Heart left ventricle (tissue), 16 donors: ENCODE measurements around the gene ERBB4. TPM values are rescaled to one million over a fixed set of nuclear protein-coding genes. Genes with fewer than 3 reads are reported as not detected.

Source experiments
- ATAC-seq, 4 donors: fragments of 200-7000 bp; cut with Tn5 transposase; one replicate each; pipeline ENCODE4 v1.9.1; 2020 to 2022; ENCODE audit warnings: moderate library complexity in 4 of 4, mild to moderate bottlenecking in 3 of 4, moderate number of reproducible peaks in 1 of 4
- DNase-seq, 5 donors: peaks; one replicate each; pipeline ENCODE4 v3.0.0-alpha.2; 2020
- H3K27ac ChIP-seq, 12 donors: fragments of 200-600 bp; sonication (generic) in 4 of 12; one replicate each; pipeline versions ENCODE4 v1.5.0 to v1.8.0; 2016 to 2022; ENCODE audit warnings: mild to moderate bottlenecking in 2 of 12
- H3K27me3 ChIP-seq, 9 donors: fragments of 200-600 bp; sonication (generic) in 2 of 9; one replicate each; pipeline versions ENCODE4 v1.5.1 to v1.8.0; 2016 to 2022; ENCODE audit warnings: mild to moderate bottlenecking in 3 of 9
- H3K36me3 ChIP-seq, 9 donors: fragments of 200-600 bp; sonication (generic) in 2 of 9; one replicate each; pipeline versions ENCODE4 v1.5.0 to v1.8.0; 2018 to 2022; ENCODE audit warnings: mild to moderate bottlenecking in 2 of 9
- H3K4me1 ChIP-seq, 12 donors: fragments of 200-600 bp; sonication (generic) in 4 of 12; one replicate each; pipeline versions ENCODE4 v1.5.0 to v1.8.0; 2016 to 2022; ENCODE audit warnings: mild to moderate bottlenecking in 3 of 12
- H3K4me3 ChIP-seq, 12 donors: fragments of 200-600 bp; sonication (generic) in 4 of 12; one replicate each; pipeline versions ENCODE4 v1.5.0 to v1.8.0; 2017 to 2022; ENCODE audit warnings: mild to moderate bottlenecking in 9 of 12, moderate library complexity in 4 of 12
- H3K9me3 ChIP-seq, 12 donors: fragments of 200-600 bp; sonication (generic) in 4 of 12; one replicate each; pipeline versions ENCODE4 v1.5.0 to v1.8.0; 2016 to 2022; ENCODE audit warnings: mild to moderate bottlenecking in 1 of 12
- POLR2A ChIP-seq, 2 donors: fragments of 450-650 bp; IDR thresholded peaks; one replicate each; pipeline ENCODE4 v1.6.1; 2017; ENCODE audit warnings: antibody characterized with exemption in 2 of 2, mild to moderate bottlenecking in 2 of 2, moderate library complexity in 2 of 2
- WGBS, 4 donors: extraction: QIAGEN DNeasy Blood & Tissue Kit in 2 of 4; methylation state at CpG; one replicate each; pipeline versions ENCODE4 v1.1.5 to v1.1.7; 2013 to 2018; 5-methylcytosine and 5-hydroxymethylcytosine counted together
- intact Hi-C, 10 donors: fragments of 100-400 bp; cut with DNase I; formaldehyde crosslinking; loops; one replicate each; pipeline versions ENCODE4 v1.11.1 to v1.14.2; 2022
- polyA plus RNA-seq, 2 donors: library from polyadenylated mRNA; stranded (reverse); fragments of 200-250 nt; gene quantifications; one replicate each; pipeline ENCODE4 v1.2.3, GENCODE V29; 2013
- total RNA-seq, 9 donors: library from RNA; depleted of rRNA in 2 of 9; stranded (reverse); fragments of >200 nt in 2 of 9; fragmentation: NEBNext Ultra II Directional in 3 of 9; extraction: Animal tissue kit (Norgen Biotek cat#: 25700) in 3 of 9; gene quantifications; one replicate each; pipeline versions ENCODE4 v1.1.0 to v1.2.4, GENCODE V29; 2016 to 2023
- TF ChIP-seq, protein P1 (sequence below), 12 donors: fragments of 200-600 bp; sonication (generic) in 4 of 12; IDR thresholded peaks; one replicate each; pipeline versions ENCODE4 v1.5.0 to v1.8.0; 2018 to 2022; ENCODE audit warnings: antibody characterized with exemption in 12 of 12, mild to moderate bottlenecking in 5 of 12
- donor health status: ischemic (EF 13 %, LVEDD 7.1; RV severe dilation, severe dysfunction).
- donor health status: healthy with polysubstance abuse.
- donor health status: DM: no; HTN: yes; CAD: no.
- donor health status: DM: no; HTN: no; CAD: no.
- donor health status: ischemic (EF 25% LVEDD 6.9; RV normal size, moderate dysfunction).
- donor health status: ischemic (EF 25% LVEDD 5.7; RV mildly dilated, moderate dysfunction).
- donor health status: healthy.
- donor health status: DM: yes; HTN: yes; CAD: no.
- donor health status: ischemic (EF 35%, LVEDD 5.7; RV mildly dilated, moderate dysfunction).
- donor health status: nonischemic (EF 11% LVEDD 7.7; RV severe dilation, severe dysfunction).
- donor health status: DM: yes; HTN: yes; CAD: no.
- donor health status: PGD.
- donor health status: ischemic (EF 29% LVEDD 5.4; RV normal size, mild dysfunction).
- donor health status: nonischemic (EF 23%, LVEDD 6.1; RV moderate dilation, normal function).

ERBB4 gene
- total and polyA plus RNA-seq, 11 donors, result 1.3 to 29.5 (median 11.7) TPM

- no peak for ATAC-seq
These were observed 487.7 kb downstream of the ERBB4 start for GRCh38 chr2:212050871-212051270.

DNA sequence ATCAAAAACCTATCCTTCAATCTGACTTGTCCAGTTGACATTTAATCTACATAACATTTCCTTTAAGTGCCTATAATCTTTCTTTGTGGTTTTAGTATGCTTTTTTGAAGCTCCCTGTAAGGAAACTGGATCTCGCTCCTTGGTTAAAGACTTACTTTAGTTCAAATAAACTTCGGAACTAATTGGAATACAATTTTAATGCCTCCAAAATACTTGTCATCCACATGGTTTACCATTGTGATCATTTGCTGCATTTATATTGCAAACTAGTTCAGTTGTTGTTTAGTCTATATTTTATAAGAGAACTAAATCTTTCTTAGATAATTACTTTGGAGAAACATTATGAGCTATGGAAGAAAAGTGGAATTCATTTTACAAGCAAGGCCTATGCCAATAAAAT is 496.0 kb downstream of the ERBB4 start:
- no peaks in the 10 kb centered on the region for H3K9me3 ChIP-seq
- TF ChIP-seq, protein P1, sequence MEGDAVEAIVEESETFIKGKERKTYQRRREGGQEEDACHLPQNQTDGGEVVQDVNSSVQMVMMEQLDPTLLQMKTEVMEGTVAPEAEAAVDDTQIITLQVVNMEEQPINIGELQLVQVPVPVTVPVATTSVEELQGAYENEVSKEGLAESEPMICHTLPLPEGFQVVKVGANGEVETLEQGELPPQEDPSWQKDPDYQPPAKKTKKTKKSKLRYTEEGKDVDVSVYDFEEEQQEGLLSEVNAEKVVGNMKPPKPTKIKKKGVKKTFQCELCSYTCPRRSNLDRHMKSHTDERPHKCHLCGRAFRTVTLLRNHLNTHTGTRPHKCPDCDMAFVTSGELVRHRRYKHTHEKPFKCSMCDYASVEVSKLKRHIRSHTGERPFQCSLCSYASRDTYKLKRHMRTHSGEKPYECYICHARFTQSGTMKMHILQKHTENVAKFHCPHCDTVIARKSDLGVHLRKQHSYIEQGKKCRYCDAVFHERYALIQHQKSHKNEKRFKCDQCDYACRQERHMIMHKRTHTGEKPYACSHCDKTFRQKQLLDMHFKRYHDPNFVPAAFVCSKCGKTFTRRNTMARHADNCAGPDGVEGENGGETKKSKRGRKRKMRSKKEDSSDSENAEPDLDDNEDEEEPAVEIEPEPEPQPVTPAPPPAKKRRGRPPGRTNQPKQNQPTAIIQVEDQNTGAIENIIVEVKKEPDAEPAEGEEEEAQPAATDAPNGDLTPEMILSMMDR (IDR thresholded peaks at IDR 0.05), result no peak
- no peak for TF ChIP-seq POLR2A (IDR thresholded peaks at IDR 0.05)
- no peak for ATAC-seq

More at GRCh38 chr2:212050871-212051270, 487.7 kb downstream of the ERBB4 start:
- intact Hi-C loops, result no loop called here
- peaks cover 0 to 31% (median 6%) of the 10 kb centered on the region in 12 donors for H3K9me3 ChIP-seq
- TF ChIP-seq POLR2A (IDR thresholded peaks at IDR 0.05), result no peak
- TF ChIP-seq, protein P1 (IDR thresholded peaks at IDR 0.05), result no peak
- no peak for DNase-seq
- H3K27ac ChIP-seq, result no peak overlapping the region
- 63 to 89% (median 87%) methylated on average over 2 of the region's 2 CpGs for WGBS, 4 donors
- H3K36me3 ChIP-seq, result no peaks in the 10 kb centered on the region
- no peaks in the 10 kb centered on the region for H3K27me3 ChIP-seq
- no peak overlapping the region for H3K4me3 ChIP-seq
- no peaks in the 10 kb centered on the region for H3K4me1 ChIP-seq

GRCh38 chr2:212037062-212037461 is 501.5 kb downstream of the ERBB4 start:
- intact Hi-C loops, result no loop called here
- ATAC-seq, result no peak
- no peaks in the 10 kb centered on the region for H3K27me3 ChIP-seq
- DNase-seq, result no peak
- H3K27ac ChIP-seq, result no peak overlapping the region
- H3K4me1 ChIP-seq, result peaks cover 0 to 6% (median 0%) of the 10 kb centered on the region in 12 donors
- TF ChIP-seq, protein P1 (IDR thresholded peaks at IDR 0.05), result no peak
- TF ChIP-seq POLR2A (IDR thresholded peaks at IDR 0.05), result no peak
- H3K36me3 ChIP-seq, result no peaks in the 10 kb centered on the region
- H3K9me3 ChIP-seq, result no peaks in the 10 kb centered on the region
- H3K4me3 ChIP-seq, result no peak overlapping the region

More for the DNA sequence above, 496.0 kb downstream of the ERBB4 start:
- no peak for DNase-seq
- Histone ChIP-seq H3K27me3 (no peaks in the 10 kb centered on the region), H3K36me3 (no peaks in the 10 kb centered on the region), H3K27ac (no peak overlapping the region), H3K4me3 (no peak overlapping the region), H3K4me1 (no peaks in the 10 kb centered on the region)
- WGBS, 4 donors, result 82 to 87% (median 83%) methylated on average over 2 of the region's 2 CpGs
- intact Hi-C loops, result no loop called here

DNA sequence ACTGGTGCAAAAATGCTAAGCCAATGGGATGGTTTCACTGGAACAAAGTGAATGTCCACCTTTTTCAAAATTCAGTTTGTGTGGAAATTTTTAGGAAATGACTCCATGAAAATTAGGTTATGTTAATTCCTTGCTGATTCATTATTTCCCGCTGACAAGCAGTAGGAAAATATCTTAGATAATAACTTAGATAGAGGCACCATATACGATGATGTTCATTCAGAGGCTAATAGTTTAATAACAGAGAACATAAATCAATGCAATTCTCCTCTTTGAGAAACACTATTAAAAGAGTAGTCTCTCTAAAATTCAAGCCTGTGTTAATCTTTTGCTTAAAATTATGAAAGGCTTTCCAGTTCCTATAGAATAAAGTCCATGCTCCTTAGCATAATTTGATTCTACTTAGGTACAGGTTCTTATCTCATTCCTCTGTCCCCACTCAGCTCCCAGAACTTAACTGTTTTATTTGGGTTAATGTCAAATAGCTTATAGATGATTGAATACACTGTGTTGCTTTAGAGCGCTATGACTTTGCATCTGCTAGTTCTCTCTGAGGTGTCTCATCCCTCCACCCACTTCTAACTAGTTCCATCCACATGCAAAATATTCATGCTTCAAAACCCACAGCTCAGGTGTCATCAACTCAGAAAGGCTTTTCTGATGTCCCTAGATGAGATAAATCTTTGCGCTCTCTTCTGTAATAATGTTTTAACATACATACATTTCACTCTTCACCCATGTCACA is 503.6 kb downstream of the ERBB4 start:
- no peaks in the 10 kb centered on the region for H3K36me3 ChIP-seq
- H3K4me3 ChIP-seq, result no peak overlapping the region
- 85 to 90% (median 88%) methylated on average over 4 of the region's 4 CpGs for WGBS, 4 donors
- intact Hi-C loops, result no loop called here
- no peak overlapping the region for H3K27ac ChIP-seq
- H3K27me3 ChIP-seq, result no peaks in the 10 kb centered on the region
- H3K4me1 ChIP-seq, result peaks cover 0 to 6% (median 0%) of the 10 kb centered on the region in 12 donors
- DNase-seq, result no peak
- H3K9me3 ChIP-seq, result no peaks in the 10 kb centered on the region
- ATAC-seq, result no peak
- TF ChIP-seq, protein P1 (IDR thresholded peaks at IDR 0.05), result no peak
- no peak for TF ChIP-seq POLR2A (IDR thresholded peaks at IDR 0.05)
